Keratinocyte (primary cell): ENCODE results near the gene HOXD13.

Source experiments
- EZH2 ChIP-seq: IDR thresholded peaks from one replicate; pipeline ENCODE4 v1.6.1; 2012; ENCODE audit warnings: inconsistent platforms, mild to moderate bottlenecking, low read length, moderate library complexity
- TF ChIP-seq, protein P1 (sequence below), 3 experiments: IDR thresholded peaks in 1 of 3; conservative IDR thresholded peaks in 1 of 3; optimal IDR thresholded peaks in 1 of 3; 2 replicates in 2 of 3; 3 replicates in 1 of 3; pipeline versions ENCODE3 to v1.5.1; 2011; ENCODE audit warnings: low read length in 3 of 3, mild to moderate bottlenecking in 3 of 3, moderate library complexity in 2 of 3, control low read depth in 1 of 3, inconsistent platforms in 1 of 3; ENCODE audit not compliant: insufficient read depth in 2 of 3; ENCODE audit errors: extremely low read depth in 1 of 3

DNA sequence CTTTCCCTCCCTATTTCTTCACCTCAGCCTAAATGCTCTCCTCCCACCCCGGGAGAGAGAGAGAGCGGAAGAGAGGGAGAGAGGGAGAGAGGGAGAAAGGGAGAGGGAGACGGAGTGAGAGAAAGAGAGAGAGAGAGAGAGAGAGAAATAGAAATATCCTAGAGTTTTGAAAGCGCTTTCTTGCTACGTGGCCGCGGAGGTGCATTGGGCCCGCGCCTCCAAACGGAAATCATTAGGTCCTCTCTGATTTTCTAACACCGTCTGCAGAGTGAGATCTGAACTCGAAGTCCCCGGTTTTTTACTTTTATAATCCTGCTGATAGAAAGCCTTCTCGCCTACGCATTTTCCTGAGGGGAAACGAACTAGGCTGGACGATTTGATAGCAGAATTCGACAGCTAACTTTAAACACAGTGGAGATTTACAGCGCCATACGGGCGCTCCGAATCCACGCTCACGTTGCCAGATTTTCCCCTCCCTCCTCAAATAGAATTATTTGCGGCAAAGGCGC, 7.9 kb upstream of the HOXD13 start:
- TF ChIP-seq, protein P1, sequence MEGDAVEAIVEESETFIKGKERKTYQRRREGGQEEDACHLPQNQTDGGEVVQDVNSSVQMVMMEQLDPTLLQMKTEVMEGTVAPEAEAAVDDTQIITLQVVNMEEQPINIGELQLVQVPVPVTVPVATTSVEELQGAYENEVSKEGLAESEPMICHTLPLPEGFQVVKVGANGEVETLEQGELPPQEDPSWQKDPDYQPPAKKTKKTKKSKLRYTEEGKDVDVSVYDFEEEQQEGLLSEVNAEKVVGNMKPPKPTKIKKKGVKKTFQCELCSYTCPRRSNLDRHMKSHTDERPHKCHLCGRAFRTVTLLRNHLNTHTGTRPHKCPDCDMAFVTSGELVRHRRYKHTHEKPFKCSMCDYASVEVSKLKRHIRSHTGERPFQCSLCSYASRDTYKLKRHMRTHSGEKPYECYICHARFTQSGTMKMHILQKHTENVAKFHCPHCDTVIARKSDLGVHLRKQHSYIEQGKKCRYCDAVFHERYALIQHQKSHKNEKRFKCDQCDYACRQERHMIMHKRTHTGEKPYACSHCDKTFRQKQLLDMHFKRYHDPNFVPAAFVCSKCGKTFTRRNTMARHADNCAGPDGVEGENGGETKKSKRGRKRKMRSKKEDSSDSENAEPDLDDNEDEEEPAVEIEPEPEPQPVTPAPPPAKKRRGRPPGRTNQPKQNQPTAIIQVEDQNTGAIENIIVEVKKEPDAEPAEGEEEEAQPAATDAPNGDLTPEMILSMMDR (optimal IDR thresholded peaks at IDR 0.05 in 1 of 3, IDR thresholded peaks at IDR 0.05 in 1 of 3, conservative IDR thresholded peaks at IDR 0.05 in 1 of 3; ENCODE audit: extremely low read depth in 1 of 3, insufficient read depth in 2 of 3, low read length in 3 of 3): no peak
- no peak for TF ChIP-seq EZH2
